Neural cell (in vitro differentiated cells): Measurements from ENCODE around the gene MYLIP. TPM values are rescaled to one million over a fixed set of nuclear protein-coding genes. Genes with fewer than 3 reads are reported as not detected.

Experiments
- H2AFZ ChIP-seq: fragments of 200-600, 300-800 bp; sonication (generic), shearing (Covaris generic); 2 replicates; pipeline ENCODE4 v1.6.0; 2014; ENCODE audit warnings: low read depth, mild to moderate bottlenecking, antibody characterized with exemption, low read length, moderate library complexity
- H3F3A ChIP-seq: fragments of 200-600 bp; shearing (Covaris generic); 2 replicates; pipeline ENCODE4 v1.6.1; 2016; ENCODE audit warnings: mild to moderate bottlenecking, moderate library complexity, mixed read lengths, antibody characterized with exemption, low read length; ENCODE audit not compliant: insufficient read depth, poor library complexity, severe bottlenecking
- H3K27ac ChIP-seq: fragments of 200-600, 300-800 bp; sonication (generic), shearing (Covaris generic); 2 replicates; pipeline ENCODE4 v1.5.1; 2014; ENCODE audit warnings: mild to moderate bottlenecking, low read length, moderate library complexity
- H3K27me3 ChIP-seq: fragments of 300-800, 200-600 bp; sonication (generic), shearing (Covaris generic); 2 replicates; pipeline ENCODE4 v1.6.0; 2014; ENCODE audit warnings: mild to moderate bottlenecking, low read depth, low read length, moderate library complexity; ENCODE audit not compliant: insufficient read depth
- H3K36me3 ChIP-seq: fragments of 300-800, 200-600 bp; sonication (generic), shearing (Covaris generic); 2 replicates; pipeline ENCODE4 v1.5.1; 2014; ENCODE audit warnings: mild to moderate bottlenecking, antibody characterized with exemption, low read length, moderate library complexity; ENCODE audit not compliant: insufficient read depth
- H3K4me2 ChIP-seq: fragments of 300-800, 200-600 bp; sonication (generic), shearing (Covaris generic); 2 replicates; pipeline ENCODE4 v1.6.0; 2014; ENCODE audit warnings: mild to moderate bottlenecking, low read length
- H3K4me3 ChIP-seq: fragments of 300-800, 200-600 bp; sonication (generic), shearing (Covaris generic); 2 replicates; pipeline ENCODE4 v1.5.1; 2014; ENCODE audit warnings: mild to moderate bottlenecking, low read length, moderate library complexity
- H3K79me2 ChIP-seq: fragments of 200-600 bp; shearing (Covaris generic); replicated peaks from 2 replicates; pipeline ENCODE4 v1.6.0; 2014; ENCODE audit warnings: mild to moderate bottlenecking, low read length, moderate library complexity; ENCODE audit not compliant: insufficient read depth
- H3K9ac ChIP-seq: fragments of 300-800, 200-600 bp; sonication (generic), shearing (Covaris generic); 2 replicates; pipeline ENCODE4 v1.6.1; 2016; ENCODE audit warnings: mild to moderate bottlenecking, low read length, mixed read lengths
- H3K9me2 ChIP-seq: fragments of 200-600 bp; shearing (Covaris generic); 2 replicates; pipeline ENCODE4 v1.6.1; 2016; ENCODE audit warnings: mild to moderate bottlenecking, low read length, mixed read lengths; ENCODE audit not compliant: insufficient read depth
- H3K9me3 ChIP-seq: fragments of 200-600, 300-800 bp; sonication (generic), shearing (Covaris generic); 2 replicates; pipeline ENCODE4 v1.6.1; 2016; ENCODE audit warnings: mild to moderate bottlenecking, mixed run types, low read length, moderate library complexity, mixed read lengths
- H4K20me1 ChIP-seq: fragments of 200-600 bp; shearing (Covaris generic); 2 replicates; pipeline ENCODE4 v1.6.1; 2016; ENCODE audit warnings: mild to moderate bottlenecking, mixed run types; ENCODE audit not compliant: insufficient read depth
- EP300 ChIP-seq: fragments of 450-650 bp; conservative IDR thresholded peaks from 2 replicates; pipeline ENCODE4 v1.6.1; 2014; ENCODE audit warnings: antibody characterized with exemption, mild to moderate bottlenecking, moderate library complexity; ENCODE audit not compliant: poor library complexity, severe bottlenecking
- EZH2 ChIP-seq: fragments of 200-600, 300-800 bp; shearing (Covaris generic), sonication (generic); IDR thresholded peaks from 2 replicates; pipeline ENCODE4 v1.6.1; 2014; ENCODE audit warnings: antibody characterized with exemption, low read length, borderline replicate concordance, mild to moderate bottlenecking; ENCODE audit not compliant: insufficient read depth, poor library complexity, severe bottlenecking
- MXI1 ChIP-seq: fragments of 450-650 bp; conservative IDR thresholded peaks from 2 replicates; pipeline ENCODE4 v1.6.1; 2014; ENCODE audit warnings: antibody characterized with exemption, mild to moderate bottlenecking; ENCODE audit not compliant: poor library complexity, severe bottlenecking
- POLR2AphosphoS5 ChIP-seq: IDR thresholded peaks from 2 replicates; pipeline ENCODE4 v1.6.1; 2012
- RAD21 ChIP-seq: fragments of 450-650 bp; conservative IDR thresholded peaks from 2 replicates; pipeline ENCODE4 v1.6.1; 2014; ENCODE audit warnings: antibody characterized with exemption, mild to moderate bottlenecking, moderate library complexity
- REST ChIP-seq: IDR thresholded peaks from 2 replicates; pipeline ENCODE4 v1.6.1; 2012; ENCODE audit warnings: borderline replicate concordance
- SMC3 ChIP-seq: fragments of 450-650 bp; conservative IDR thresholded peaks from 2 replicates; pipeline ENCODE4 v1.6.1; 2014; ENCODE audit warnings: antibody characterized with exemption, mild to moderate bottlenecking, moderate library complexity; ENCODE audit not compliant: poor library complexity
- TAF1 ChIP-seq: IDR thresholded peaks from 2 replicates; pipeline ENCODE4 v1.6.1; 2012; ENCODE audit warnings: low read depth
- polyA plus RNA-seq: library from polyadenylated mRNA; depleted of rRNA; stranded (reverse); fragments of >200 nt; gene quantifications from 2 replicates; pipeline ENCODE4 v1.2.3, GENCODE V29; 2014
- TF ChIP-seq, protein P1 (sequence below): fragments of 450-650 bp; IDR thresholded peaks from 2 replicates; pipeline ENCODE4 v1.5.1; 2014; ENCODE audit warnings: antibody characterized with exemption, mild to moderate bottlenecking, moderate library complexity; ENCODE audit not compliant: poor library complexity, severe bottlenecking

The MYLIP gene
- polyA plus RNA-seq, 1 donor from 2014 or later: 8.1 TPM

DNA sequence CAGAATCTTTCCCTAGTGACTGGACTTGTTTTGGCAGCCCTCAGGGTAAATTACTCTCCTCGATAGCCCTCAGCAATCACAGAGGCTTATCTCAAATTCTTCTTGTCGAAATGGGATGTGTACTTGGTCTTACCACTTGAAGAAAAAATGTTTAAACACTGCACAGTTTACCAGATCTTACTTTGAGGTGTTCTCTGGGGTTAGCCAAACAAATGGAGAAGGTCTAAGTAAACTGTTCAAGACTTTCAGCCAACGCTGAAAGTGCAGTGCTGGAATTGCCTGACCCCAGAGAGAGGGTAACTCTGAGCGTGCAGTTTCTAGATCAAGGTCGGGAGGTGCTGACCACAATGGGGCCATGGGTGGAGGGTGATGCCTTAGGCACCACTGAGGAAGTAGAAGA is 39.2 kb downstream of the MYLIP start:
- Histone ChIP-seq H3K4me2 (no peak overlapping the region), H3K36me3 (no peaks in the 10 kb centered on the region), H3K79me2 (no peaks in the 10 kb centered on the region), H4K20me1 (no peaks in the 10 kb centered on the region), H2AFZ (no peak overlapping the region), H3K9me3 (no peaks in the 10 kb centered on the region), H3K9ac (no peak overlapping the region), H3K27me3 (no peaks in the 10 kb centered on the region), H3K9me2 (no peaks in the 10 kb centered on the region), H3F3A (no peaks in the 10 kb centered on the region), H3K27ac (no peak overlapping the region), H3K4me3 (no peak overlapping the region)
- TF ChIP-seq RAD21 (no peak), POLR2AphosphoS5 (no peak), EZH2 (no peak), MXI1 (no peak), TAF1 (no peak), REST (no peak), SMC3 (no peak)
- TF ChIP-seq, protein P1, sequence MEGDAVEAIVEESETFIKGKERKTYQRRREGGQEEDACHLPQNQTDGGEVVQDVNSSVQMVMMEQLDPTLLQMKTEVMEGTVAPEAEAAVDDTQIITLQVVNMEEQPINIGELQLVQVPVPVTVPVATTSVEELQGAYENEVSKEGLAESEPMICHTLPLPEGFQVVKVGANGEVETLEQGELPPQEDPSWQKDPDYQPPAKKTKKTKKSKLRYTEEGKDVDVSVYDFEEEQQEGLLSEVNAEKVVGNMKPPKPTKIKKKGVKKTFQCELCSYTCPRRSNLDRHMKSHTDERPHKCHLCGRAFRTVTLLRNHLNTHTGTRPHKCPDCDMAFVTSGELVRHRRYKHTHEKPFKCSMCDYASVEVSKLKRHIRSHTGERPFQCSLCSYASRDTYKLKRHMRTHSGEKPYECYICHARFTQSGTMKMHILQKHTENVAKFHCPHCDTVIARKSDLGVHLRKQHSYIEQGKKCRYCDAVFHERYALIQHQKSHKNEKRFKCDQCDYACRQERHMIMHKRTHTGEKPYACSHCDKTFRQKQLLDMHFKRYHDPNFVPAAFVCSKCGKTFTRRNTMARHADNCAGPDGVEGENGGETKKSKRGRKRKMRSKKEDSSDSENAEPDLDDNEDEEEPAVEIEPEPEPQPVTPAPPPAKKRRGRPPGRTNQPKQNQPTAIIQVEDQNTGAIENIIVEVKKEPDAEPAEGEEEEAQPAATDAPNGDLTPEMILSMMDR: no peak

- Histone ChIP-seq H3F3A (no peaks in the 10 kb centered on the region), H3K36me3 (no peaks in the 10 kb centered on the region), H3K4me2 (no peak overlapping the region), H3K4me3 (no peak overlapping the region), H3K9ac (no peak overlapping the region), H2AFZ (no peak overlapping the region), H4K20me1 (no peaks in the 10 kb centered on the region), H3K27me3 (no peaks in the 10 kb centered on the region), H3K27ac (no peak overlapping the region), H3K79me2 (no peaks in the 10 kb centered on the region), H3K9me3 (no peaks in the 10 kb centered on the region), H3K9me2 (no peaks in the 10 kb centered on the region)
- TF ChIP-seq, protein P1: peak; percentile 62
- no peak for TF ChIP-seq EZH2
- no peak for TF ChIP-seq EP300
- no peak for TF ChIP-seq TAF1
- peak; percentile 78 for TF ChIP-seq SMC3
- no peak for TF ChIP-seq REST
- peak; percentile 70 for TF ChIP-seq RAD21
Measured at GRCh38 chr6:16168858-16169257, 40.0 kb downstream of the MYLIP start.
